HepG2 (cell line): ENCODE results near the gene ATOSB. TPM values are rescaled to one million over a fixed set of nuclear protein-coding genes. Genes with fewer than 3 reads are reported as not detected.

Experiments
- CEBPZ ChIP-seq: IDR thresholded peaks from 2 replicates; pipeline ENCODE4 v1.6.1; 2012; ENCODE audit warnings: low read length, improper control_type of control experiment
- KAT7 ChIP-seq: IDR thresholded peaks from 2 replicates; pipeline ENCODE4 v1.6.1; 2018; ENCODE audit warnings: borderline replicate concordance, missing compliant biosample characterization
- KAT8 ChIP-seq: IDR thresholded peaks from 2 replicates; pipeline ENCODE4 v1.6.1; 2016; ENCODE audit warnings: missing genetic modification reagents, missing compliant biosample characterization
- LRRFIP1 ChIP-seq: sonication (generic); formaldehyde crosslinking; conservative IDR thresholded peaks from 2 replicates; pipeline ENCODE4 v1.4.0; 2020; ENCODE audit warnings: missing genetic modification reagents
- XBP1 ChIP-seq: sonication (generic); formaldehyde crosslinking; IDR thresholded peaks from 2 replicates; pipeline ENCODE4 v1.5.0; 2020; ENCODE audit warnings: missing genetic modification reagents
- ZFP91 ChIP-seq: sonication (generic); formaldehyde crosslinking; IDR thresholded peaks from 2 replicates; pipeline ENCODE4 v1.9.0; 2022; ENCODE audit warnings: missing genetic modification reagents, mild to moderate bottlenecking, borderline replicate concordance
- polyA plus RNA-seq, 8 experiments: library from polyadenylated mRNA; depleted of rRNA in 3 of 8; stranded (reverse) in 7 of 8; unstranded in 1 of 8; fragments of >200 nt; fragmentation: Illumina TruSeq in 4 of 8; extraction: Trizol in 4 of 8; gene quantifications; 2 replicates each; pipeline versions ENCODE4 v1.2.1 to v1.2.3, GENCODE V29; 2011 to 2016; ENCODE audit warnings: low read depth in 4 of 8, missing spikeins in 1 of 8, mixed read lengths in 1 of 8; ENCODE audit not compliant: insufficient read depth in 1 of 8
- total RNA-seq, 5 experiments: library from RNA; depleted of rRNA; stranded (reverse); fragments of >200 nt; fragmentation: Illumina TruSeq; extraction: Trizol; gene quantifications; 2 replicates each; pipeline ENCODE4 v1.2.3, GENCODE V29; 2016; ENCODE audit warnings: low read depth in 1 of 5

ATOSB gene
- total and polyA plus RNA-seq, 2 of the 13 experiments (the other 11 are each of a cell fraction or from before 2014, with no cell fraction given): 1.9 to 6.4 TPM

GRCh38 chr9:35096035-35096849 is 19.4 kb downstream of the ATOSB start, which contains the start of gene PIGO (continued):
- TF ChIP-seq CEBPZ: no peak
- TF ChIP-seq ZFP91 (CRISPR knock-in tag): peak; percentile 96
- TF ChIP-seq XBP1 (CRISPR knock-in tag): no peak
- TF ChIP-seq LRRFIP1 (CRISPR knock-in tag): no peak
- TF ChIP-seq KAT7 (CRISPR knock-in tag): no peak; the same call in 1 of the 2 replicates
- peak; percentile 98 for TF ChIP-seq KAT8 (CRISPR knock-in tag)
- TF ChIP-seq, all 625 proteins: peak for 370
